Activated naive CD4-positive, alpha-beta T cell (primary cell): Measurements from ENCODE around the gene GPR153.
"Not testable (repeated sequence)": the region's sequence is repeated elsewhere in the genome, so short reads cannot be mapped to it uniquely, and the experiment has no call there.

Experiments
- DNase-seq, 4 experiments: peaks; one replicate each; lab custom pipeline; 2025; lab: John Stamatoyannopoulos, UW

GPR153 gene

GRCh38 chr1:6233376-6233775, 27.5 kb downstream of the GPR153 start:
- no peak for DNase-seq

- no peak for DNase-seq
Measured at GRCh38 chr1:6225651-6226050, 35.2 kb downstream of the GPR153 start.

DNA sequence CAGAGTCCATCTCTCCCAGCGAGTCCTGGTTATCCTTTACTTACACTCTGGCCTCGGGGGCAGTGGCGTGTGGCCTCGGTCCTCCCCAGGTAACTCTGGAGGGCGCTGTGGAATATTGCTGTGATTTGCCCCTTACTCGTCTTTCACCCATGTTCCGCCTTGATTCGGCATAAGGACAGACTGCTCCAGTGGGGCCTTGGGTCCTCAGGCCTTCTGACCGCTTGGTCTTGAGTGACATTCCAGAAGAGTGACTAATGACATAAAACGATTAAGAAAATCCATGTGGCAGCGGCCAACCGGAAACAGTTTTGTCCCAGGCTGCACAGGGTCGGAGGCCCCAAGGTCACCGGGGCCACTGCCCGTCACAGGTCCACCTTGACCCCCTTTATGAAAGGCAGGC, 36.2 kb downstream of the GPR153 start:
- DNase-seq, result no peak

DNA sequence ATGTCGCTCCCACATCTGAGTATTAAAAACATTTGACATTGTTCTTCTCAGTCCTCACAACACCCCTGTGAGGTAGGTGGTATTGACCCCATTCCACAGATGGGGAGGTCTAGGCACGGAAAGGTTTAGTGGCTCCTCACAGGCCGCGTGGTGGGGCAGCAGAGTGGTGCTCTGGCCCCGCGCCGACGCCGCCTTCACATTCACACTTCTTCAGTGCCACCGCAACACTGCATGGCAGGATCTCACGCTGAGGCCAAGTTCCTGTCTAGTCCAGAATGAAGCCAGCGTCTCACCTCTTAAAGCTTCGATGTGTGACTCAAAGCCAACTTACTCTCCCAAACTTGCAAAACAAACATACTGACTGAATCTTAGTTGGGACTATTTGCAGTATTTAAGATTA, 37.3 kb downstream of the GPR153 start:
- DNase-seq, result no peak

- no peak for DNase-seq
Measured at GRCh38 chr1:6222636-6223035, 38.3 kb downstream of the GPR153 start.

- no peak for DNase-seq
Measured at GRCh38 chr1:6221210-6221784, 39.6 kb downstream of the GPR153 start.

DNA sequence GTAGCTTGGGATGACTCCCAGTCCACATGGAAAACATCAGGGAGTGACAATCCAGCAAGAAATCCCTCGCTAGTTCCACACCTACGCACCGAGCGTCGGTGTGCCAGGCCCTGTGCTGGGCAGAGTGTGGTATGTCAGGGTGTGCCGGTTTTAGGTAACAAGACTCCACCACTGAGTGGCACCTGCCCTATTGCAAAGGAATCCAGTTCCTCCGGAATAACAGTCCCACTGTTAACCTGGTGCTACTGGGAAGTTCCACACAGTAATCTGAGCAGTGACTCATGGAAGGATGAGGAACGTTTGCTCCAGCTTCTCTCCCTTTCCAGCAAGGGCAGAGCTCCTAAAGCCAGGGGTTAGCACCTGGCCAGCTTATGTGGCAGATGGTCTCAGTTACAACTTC, 40.7 kb downstream of the GPR153 start:
- no peak for DNase-seq

- not testable (repeated sequence) for DNase-seq
Measured at GRCh38 chr1:6219641-6220040, 41.3 kb downstream of the GPR153 start.

- no peak for DNase-seq
Measured at GRCh38 chr1:6218375-6219164, 42.3 kb downstream of the GPR153 start.

GRCh38 chr1:6212193-6212959, 48.5 kb downstream of the GPR153 start:
- DNase-seq, result no peak

DNA sequence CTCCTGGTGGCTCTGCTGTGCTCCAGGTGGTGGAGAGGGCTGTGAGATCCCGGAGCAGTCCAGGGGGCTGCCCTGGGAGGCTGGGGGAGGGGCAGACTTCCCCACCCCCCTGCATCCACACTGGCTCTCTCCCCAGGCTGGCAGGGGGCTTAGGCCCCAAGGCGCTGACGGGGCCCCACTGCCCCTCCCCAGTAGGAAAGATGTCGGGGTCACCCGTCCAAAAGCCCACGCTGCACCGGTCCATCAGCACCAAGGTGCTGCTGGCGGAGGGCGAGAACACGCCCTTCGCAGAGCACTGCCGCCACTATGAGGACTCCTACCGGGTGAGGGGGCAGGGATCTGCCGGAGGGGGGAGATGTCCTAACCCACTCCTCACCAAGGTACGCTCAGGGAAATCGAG, 49.2 kb downstream of the GPR153 start:
- DNase-seq, result no peak

GRCh38 chr1:6210591-6211355, 50.1 kb downstream of the GPR153 start:
- DNase-seq, result no peak

- DNase-seq, result no peak
Measured at GRCh38 chr1:6209661-6210580, 51.0 kb downstream of the GPR153 start.

DNA sequence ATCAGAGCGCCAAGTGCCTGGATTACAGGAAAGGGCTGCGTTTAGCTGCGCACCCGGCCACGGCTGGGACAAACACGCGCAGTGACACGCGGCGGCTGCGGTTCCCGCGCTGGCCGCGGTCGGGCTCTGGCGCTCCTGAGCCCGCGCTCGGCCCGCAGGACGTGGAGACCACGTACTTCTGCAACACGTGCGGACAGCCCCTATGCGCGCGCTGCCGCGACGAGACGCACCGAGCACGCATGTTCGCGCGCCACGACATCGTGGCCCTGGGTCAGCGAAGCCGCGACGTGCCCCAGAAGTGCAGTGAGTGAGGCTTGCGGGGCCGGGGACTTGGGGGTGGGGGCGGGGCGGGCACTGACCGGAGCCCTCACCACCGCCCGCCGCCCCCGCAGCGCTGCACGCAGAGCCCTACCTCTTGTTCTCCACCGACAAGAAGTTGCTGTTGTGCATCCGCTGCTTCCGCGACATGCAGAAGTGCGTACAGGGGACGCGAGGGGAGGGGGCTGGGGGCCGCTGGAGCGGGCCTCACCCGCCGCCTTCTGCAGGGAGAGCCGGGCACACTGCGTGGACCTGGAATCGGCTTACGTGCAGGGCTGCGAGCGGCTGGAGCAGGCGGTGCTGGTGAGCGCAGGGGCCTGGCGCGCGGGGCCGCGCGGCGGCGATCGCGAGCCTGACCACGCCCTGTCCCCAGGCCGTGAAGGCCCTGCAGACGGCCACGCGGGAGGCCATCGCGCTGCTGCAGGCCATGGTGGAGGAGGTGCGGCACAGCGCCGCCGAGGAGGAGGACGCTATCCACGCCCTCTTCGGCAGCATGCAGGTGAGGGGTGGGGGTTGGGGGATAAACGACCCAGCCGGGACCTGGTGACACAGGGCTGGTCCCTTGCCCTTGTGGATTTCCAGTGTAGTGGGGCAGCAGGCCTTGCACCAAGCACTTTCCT, 51.9 kb downstream of the GPR153 start:
- DNase-seq, result no peak

- DNase-seq, result no peak
Measured at GRCh38 chr1:6207921-6208320, 53.0 kb downstream of the GPR153 start.

- no peak for DNase-seq
Measured at GRCh38 chr1:6207075-6207885, 53.6 kb downstream of the GPR153 start.

GRCh38 chr1:6206520-6206855, 54.4 kb downstream of the GPR153 start:
- no peak for DNase-seq

DNA sequence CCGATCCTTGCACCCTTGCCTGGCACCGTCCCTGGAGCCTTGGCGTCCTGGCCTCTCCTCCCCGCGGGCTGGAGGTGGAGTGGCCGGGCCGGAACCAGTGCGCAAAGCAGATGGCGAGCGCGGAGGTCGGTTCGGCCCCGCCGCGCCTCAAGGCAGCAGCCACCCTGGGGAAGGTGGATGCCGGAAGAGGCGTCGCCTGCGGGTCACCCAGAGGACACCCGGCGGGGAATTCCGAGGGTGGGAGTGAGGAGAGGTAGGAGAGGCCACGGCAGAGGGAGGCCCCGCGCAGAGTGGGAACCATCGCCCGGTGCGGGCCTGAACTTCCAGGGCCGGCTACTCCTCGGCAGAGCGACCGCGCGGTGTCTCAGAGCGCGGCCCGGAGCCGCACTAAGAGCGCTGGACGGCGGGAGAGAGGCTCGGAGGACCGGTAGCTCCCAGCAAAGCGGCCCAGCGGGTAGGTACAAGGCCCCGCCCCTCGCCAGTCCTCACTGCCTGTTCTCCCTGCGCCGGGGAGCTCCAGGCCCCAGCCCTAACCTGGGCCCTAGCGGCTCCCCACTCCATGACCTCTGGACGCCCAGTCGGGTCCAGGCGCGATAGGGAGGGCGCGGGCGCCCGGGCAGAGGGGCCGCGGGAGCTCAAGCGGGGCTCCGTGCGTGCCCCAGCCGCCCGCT, 54.9 kb downstream of the GPR153 start, which contains the start of gene RNF207:
Gene RNF207, plus strand, starts transcription at position 271 of the 671 bp plus-strand sequence. CDS start 417 bp downstream, outside the sequence.
- no peak for DNase-seq

DNA sequence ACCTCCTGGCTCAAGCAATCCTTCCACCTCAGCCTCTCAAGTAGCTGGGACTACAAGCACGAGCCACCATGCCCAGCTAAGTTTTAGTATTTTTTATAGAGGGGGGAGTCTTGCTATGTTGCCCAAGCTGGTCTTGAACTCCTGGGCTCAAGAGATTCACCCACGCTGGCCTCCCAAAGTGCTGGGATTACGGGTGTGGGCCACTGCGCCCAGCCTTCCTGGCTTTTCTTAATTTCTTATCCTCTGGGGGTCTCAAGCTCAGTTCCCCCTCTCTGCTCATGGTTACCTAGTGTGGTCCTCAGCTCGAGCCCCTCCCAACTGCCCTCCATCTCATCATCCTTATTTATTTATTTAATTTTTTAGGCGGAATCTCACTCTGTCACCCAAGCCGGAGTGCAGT, 58.6 kb downstream of the GPR153 start:
- DNase-seq, result no peak
